ENCODE results near the gene RAPGEF1. TPM values are rescaled to one million over a fixed set of nuclear protein-coding genes. Genes with fewer than 3 reads are reported as not detected.

RAPGEF1 gene
- total and polyA plus RNA-seq, 2 of the 13 experiments (the other 11 are each of a cell fraction or from before 2014, with no cell fraction given) = 21.2 to 38.9 TPM

GRCh38 chr9:131707050-131707449 is 32.8 kb downstream of the RAPGEF1 start:
- Histone ChIP-seq H3K4me1 (ENCODE audit: insufficient read depth, low read length) (peaks cover 79% of the 10 kb centered on the region), H3K36me3 (replicated peaks in 1 of 2; ENCODE audit: control insufficient read depth in 1 of 2, insufficient read depth in 2 of 2, low read length in 2 of 2) (no peaks in the 10 kb centered on the region), H4K20me1 (ENCODE audit: insufficient read depth, low read length) (no peaks in the 10 kb centered on the region; the same call in 1 of the 2 replicates), H3K9ac (ENCODE audit: insufficient read depth, low read depth, low read length) (no peak overlapping the region), H2AFZ (ENCODE audit: low read length) (no peak overlapping the region), H3K79me2 (ENCODE audit: insufficient read depth, low read length) (peaks cover 53% of the 10 kb centered on the region), H3K27me3 (ENCODE audit: control insufficient read depth in 1 of 2, insufficient read depth in 2 of 2, low read length in 2 of 2) (no peaks in the 10 kb centered on the region), H3K4me2 (ENCODE audit: low read depth, low read length) (peak overlapping the region; percentile 63), H3K4me3 (replicated peaks in 1 of 3; ENCODE audit: insufficient read depth in 1 of 3, low read depth in 2 of 3, low read length in 3 of 3) (peak overlapping the region in 1 of 3 experiments; percentile 19; a peak in 1 of 6 replicates), H3K9me3 (ENCODE audit: low read length) (no peaks in the 10 kb centered on the region), H3K27ac (ENCODE audit: extremely low read length, insufficient read depth, low read length) (peak overlapping the region; percentile 79)
- ChIA-PET POLR2A (no interaction called here), CTCF (ENCODE audit: low intra/inter-chr PET ratio, low total read pairs) (no interaction called here)
- intact Hi-C loops (cut with micrococcal nuclease; ENCODE audit: unreplicated experiment) = no loop called here
- no peak for DNase-seq (ENCODE audit: low spot score)
- BruUV-seq (replicated peaks) = no TSS peak
- 55% methylated on average over 5 of the region's 5 CpGs for WGBS (ENCODE audit: low lambda C conversion rate)
- no peak for FAIRE-seq
- in situ Hi-C loops (cut with HindIII; ENCODE audit: extremely low pct_ligation_motif_present, low pct_unique_long_range_greater_than_20kb) = no loop called here
- ATAC-seq = no peak
- TF ChIP-seq PPARG (CRISPR knock-in tag; conservative IDR thresholded peaks at IDR 0.05) (no peak), HOXA9 (CRISPR knock-in tag; IDR thresholded peaks at IDR 0.05; ENCODE audit: borderline replicate concordance) (no peak), ZNF12 (CRISPR knock-in tag; IDR thresholded peaks at IDR 0.05) (no peak), EP300 (IDR thresholded peaks at IDR 0.05; ENCODE audit: low read depth in 2 of 2, low read length in 2 of 2) (no peak), EP300 (CRISPR knock-in tag; IDR thresholded peaks at IDR 0.05; ENCODE audit: borderline replicate concordance) (no peak), ZNF790 (CRISPR knock-in tag; IDR thresholded peaks at IDR 0.05; ENCODE audit: borderline replicate concordance) (no peak), ATF7-NPFF (CRISPR knock-in tag; IDR thresholded peaks at IDR 0.05; ENCODE audit: low read depth) (no peak), FOXK2 (IDR thresholded peaks at IDR 0.05) (no peak), NR3C1 (CRISPR knock-in tag; IDR thresholded peaks at IDR 0.05) (no peak), GLI4 (CRISPR knock-in tag; IDR thresholded peaks at IDR 0.05; ENCODE audit: borderline replicate concordance) (no peak), ZNF556 (CRISPR knock-in tag; IDR thresholded peaks at IDR 0.05; ENCODE audit: borderline replicate concordance) (no peak), CHD2 (IDR thresholded peaks at IDR 0.05; ENCODE audit: low read depth, low read length) (no peak), ZNF777 (CRISPR knock-in tag; IDR thresholded peaks at IDR 0.05) (no peak), SUZ12 (IDR thresholded peaks at IDR 0.05; ENCODE audit: low read depth, low read length) (no peak), CAMTA2 (CRISPR knock-in tag; IDR thresholded peaks at IDR 0.05; ENCODE audit: borderline replicate concordance) (no peak), ZNF20 (CRISPR knock-in tag; IDR thresholded peaks at IDR 0.05) (no peak), ZNF232 (CRISPR knock-in tag; IDR thresholded peaks at IDR 0.05; ENCODE audit: borderline replicate concordance) (no peak)
- TF ChIP-seq, protein P1, sequence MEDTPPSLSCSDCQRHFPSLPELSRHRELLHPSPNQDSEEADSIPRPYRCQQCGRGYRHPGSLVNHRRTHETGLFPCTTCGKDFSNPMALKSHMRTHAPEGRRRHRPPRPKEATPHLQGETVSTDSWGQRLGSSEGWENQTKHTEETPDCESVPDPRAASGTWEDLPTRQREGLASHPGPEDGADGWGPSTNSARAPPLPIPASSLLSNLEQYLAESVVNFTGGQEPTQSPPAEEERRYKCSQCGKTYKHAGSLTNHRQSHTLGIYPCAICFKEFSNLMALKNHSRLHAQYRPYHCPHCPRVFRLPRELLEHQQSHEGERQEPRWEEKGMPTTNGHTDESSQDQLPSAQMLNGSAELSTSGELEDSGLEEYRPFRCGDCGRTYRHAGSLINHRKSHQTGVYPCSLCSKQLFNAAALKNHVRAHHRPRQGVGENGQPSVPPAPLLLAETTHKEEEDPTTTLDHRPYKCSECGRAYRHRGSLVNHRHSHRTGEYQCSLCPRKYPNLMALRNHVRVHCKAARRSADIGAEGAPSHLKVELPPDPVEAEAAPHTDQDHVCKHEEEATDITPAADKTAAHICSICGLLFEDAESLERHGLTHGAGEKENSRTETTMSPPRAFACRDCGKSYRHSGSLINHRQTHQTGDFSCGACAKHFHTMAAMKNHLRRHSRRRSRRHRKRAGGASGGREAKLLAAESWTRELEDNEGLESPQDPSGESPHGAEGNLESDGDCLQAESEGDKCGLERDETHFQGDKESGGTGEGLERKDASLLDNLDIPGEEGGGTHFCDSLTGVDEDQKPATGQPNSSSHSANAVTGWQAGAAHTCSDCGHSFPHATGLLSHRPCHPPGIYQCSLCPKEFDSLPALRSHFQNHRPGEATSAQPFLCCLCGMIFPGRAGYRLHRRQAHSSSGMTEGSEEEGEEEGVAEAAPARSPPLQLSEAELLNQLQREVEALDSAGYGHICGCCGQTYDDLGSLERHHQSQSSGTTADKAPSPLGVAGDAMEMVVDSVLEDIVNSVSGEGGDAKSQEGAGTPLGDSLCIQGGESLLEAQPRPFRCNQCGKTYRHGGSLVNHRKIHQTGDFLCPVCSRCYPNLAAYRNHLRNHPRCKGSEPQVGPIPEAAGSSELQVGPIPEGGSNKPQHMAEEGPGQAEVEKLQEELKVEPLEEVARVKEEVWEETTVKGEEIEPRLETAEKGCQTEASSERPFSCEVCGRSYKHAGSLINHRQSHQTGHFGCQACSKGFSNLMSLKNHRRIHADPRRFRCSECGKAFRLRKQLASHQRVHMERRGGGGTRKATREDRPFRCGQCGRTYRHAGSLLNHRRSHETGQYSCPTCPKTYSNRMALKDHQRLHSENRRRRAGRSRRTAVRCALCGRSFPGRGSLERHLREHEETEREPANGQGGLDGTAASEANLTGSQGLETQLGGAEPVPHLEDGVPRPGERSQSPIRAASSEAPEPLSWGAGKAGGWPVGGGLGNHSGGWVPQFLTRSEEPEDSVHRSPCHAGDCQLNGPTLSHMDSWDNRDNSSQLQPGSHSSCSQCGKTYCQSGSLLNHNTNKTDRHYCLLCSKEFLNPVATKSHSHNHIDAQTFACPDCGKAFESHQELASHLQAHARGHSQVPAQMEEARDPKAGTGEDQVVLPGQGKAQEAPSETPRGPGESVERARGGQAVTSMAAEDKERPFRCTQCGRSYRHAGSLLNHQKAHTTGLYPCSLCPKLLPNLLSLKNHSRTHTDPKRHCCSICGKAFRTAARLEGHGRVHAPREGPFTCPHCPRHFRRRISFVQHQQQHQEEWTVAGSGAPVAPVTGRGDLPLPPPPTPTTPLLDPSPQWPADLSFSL (CRISPR knock-in tag; IDR thresholded peaks at IDR 0.05) = no peak
